Thyroid gland (tissue), 4 donors: ENCODE results near the gene TMEM209.

Source experiments
- CTCF ChIP-seq, 6 experiments: fragments of 200-600 bp in 3 of 6; fragments of 450-650 bp in 3 of 6; sonication (generic) in 3 of 6; IDR thresholded peaks; one replicate each; pipeline ENCODE4 v1.5.1; 2016 to 2019; ENCODE audit warnings: antibody characterized with exemption in 6 of 6, mild to moderate bottlenecking in 2 of 6, inconsistent platforms in 1 of 6, moderate library complexity in 1 of 6
- POLR2A ChIP-seq, 2 donors: fragments of 450-650 bp; IDR thresholded peaks; one replicate each; pipeline ENCODE4 v1.6.1; 2017; ENCODE audit warnings: antibody characterized with exemption in 2 of 2, mild to moderate bottlenecking in 2 of 2, moderate library complexity in 1 of 2

- TF ChIP-seq CTCF (IDR thresholded peaks at IDR 0.05) (no peak), POLR2A (IDR thresholded peaks at IDR 0.05) (no peak)
Observed at GRCh38 chr7:130118294-130118693, 86.9 kb downstream of the TMEM209 start.
